ENCODE results near the gene RNPS1. TPM values are rescaled to one million over a fixed set of nuclear protein-coding genes. Genes with fewer than 3 reads are reported as not detected.

The RNPS1 gene
- total and polyA plus RNA-seq, 2 experiments from 2014 or later = 315 to 384 TPM

GRCh38 chr16:2214719-2214968, 53.3 kb downstream of the RNPS1 start, which contains the start of gene PGP:
Gene PGP (minus strand): TSS chr16:2214840. CDS start chr16:2214777, 63 bp downstream.
- Histone ChIP-seq H4K20me1 (replicated peaks; ENCODE audit: insufficient read depth) (peaks cover 18% of the 10 kb centered on the region), H3K27me3 (ENCODE audit: insufficient read depth) (no peaks in the 10 kb centered on the region), H3K27ac (ENCODE audit: low read depth) (peak within 1 kb of the TSS; percentile 98), H2AFZ (peak within 1 kb of the TSS; percentile 89), H3K79me2 (replicated peaks; ENCODE audit: insufficient read depth) (peaks cover 19% of the 10 kb centered on the region), H3K4me2 (peak within 1 kb of the TSS; percentile 84), H3F3A (replicated peaks; ENCODE audit: low read depth) (peaks cover 37% of the 10 kb centered on the region; the same call in 1 of the 2 replicates), H3K36me3 (ENCODE audit: insufficient read depth) (0 out of 2 replicates have a peak, but pooled peaks cover 5% of the 10 kb centered on the region), H3K4me1 (ENCODE audit: insufficient read depth) (peaks cover 10% of the 10 kb centered on the region; the same call in 1 of the 2 replicates), H3K9me2 (ENCODE audit: insufficient read depth) (no peaks in the 10 kb centered on the region), H3K4me3 (peak within 1 kb of the TSS; percentile 69)
- peaks cover 23% of the 10 kb centered on the region for H3K36me3 Mint-ChIP-seq (ENCODE audit: low read depth)
- no peak for DNase-seq (ENCODE audit: low spot score)
- H3K27ac Mint-ChIP-seq = peak within 1 kb of the TSS; percentile 99
- TF ChIP-seq CREB1 (CRISPR knock-in tag; IDR thresholded peaks at IDR 0.05; ENCODE audit: low read depth) (no peak), ZNF114 (CRISPR knock-in tag; IDR thresholded peaks at IDR 0.05) (peak; percentile 92), JUNB (IDR thresholded peaks at IDR 0.05; ENCODE audit: unreplicated experiment) (no peak), POLR2AphosphoS5 (IDR thresholded peaks at IDR 0.05; ENCODE audit: low read depth) (no peak)
- H3K9me3 Mint-ChIP-seq = no peaks in the 10 kb centered on the region; the same call in 2 of the 3 replicates
- H3K4me1 Mint-ChIP-seq = peaks cover 17% of the 10 kb centered on the region
- peak within 1 kb of the TSS; percentile 92 for H3K4me3 Mint-ChIP-seq
- ATAC-seq = no peak
- peaks cover 17% of the 10 kb centered on the region for H3K27me3 Mint-ChIP-seq (ENCODE audit: insufficient read depth, low read depth, poor library complexity)

DNA sequence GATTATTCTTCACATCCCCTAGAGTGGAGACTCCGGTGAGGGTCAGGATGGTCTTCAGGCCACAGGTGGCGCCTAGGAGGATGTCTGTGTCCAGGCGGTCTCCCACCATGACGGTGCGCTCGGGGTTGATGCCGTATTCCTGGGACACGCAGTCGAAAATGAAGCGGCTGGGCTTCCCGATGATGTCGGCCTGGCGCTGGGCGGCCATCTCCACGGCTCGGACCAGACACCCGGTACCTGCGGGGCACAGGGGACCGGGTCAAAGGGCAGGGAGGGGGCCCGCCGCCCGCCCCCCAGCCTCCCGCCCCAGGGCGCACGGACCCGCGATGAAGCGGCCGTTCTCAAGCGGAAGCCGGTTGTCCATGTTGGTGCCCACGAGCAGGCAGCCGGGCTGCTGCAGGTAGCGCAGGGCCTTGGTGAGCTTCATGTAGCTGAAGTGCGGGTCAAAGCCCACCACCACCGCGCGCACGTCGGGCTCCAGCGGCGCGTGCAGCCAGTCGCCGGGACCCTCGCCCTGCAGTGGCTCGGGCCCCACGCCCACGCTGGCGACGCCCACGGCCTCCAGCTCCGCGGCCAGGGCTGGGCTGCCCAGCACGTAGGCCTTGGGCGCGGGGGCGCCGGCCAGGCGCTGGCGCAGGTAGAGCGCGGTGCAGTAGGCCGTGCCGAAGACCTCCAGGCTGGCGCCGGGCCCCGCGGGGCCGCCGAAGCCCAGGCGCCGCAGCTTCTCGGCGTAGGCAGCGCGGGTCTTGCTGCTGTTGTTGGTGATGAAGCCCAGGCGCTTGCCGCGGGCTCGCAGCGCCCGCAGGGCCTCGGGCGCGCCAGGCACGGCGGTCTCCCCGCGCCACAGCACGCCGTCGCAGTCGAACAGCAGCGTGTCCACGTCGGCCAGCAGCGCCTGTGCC, 53.9 kb downstream of the RNPS1 start:
- H3K4me3 ChIP-seq = peak overlapping the region; percentile 54
- peaks cover 19% of the 10 kb centered on the region for H3K79me2 ChIP-seq (replicated peaks; ENCODE audit: insufficient read depth)
- TF ChIP-seq EZH2 (IDR thresholded peaks at IDR 0.05; ENCODE audit: low read depth, unreplicated experiment) (no peak), JUNB (IDR thresholded peaks at IDR 0.05; ENCODE audit: unreplicated experiment) (no peak), STAT1 (IDR thresholded peaks at IDR 0.05; ENCODE audit: unreplicated experiment) (no peak), NANOG (IDR thresholded peaks at IDR 0.05; ENCODE audit: borderline replicate concordance) (no peak)
- TF ChIP-seq, protein P1, sequence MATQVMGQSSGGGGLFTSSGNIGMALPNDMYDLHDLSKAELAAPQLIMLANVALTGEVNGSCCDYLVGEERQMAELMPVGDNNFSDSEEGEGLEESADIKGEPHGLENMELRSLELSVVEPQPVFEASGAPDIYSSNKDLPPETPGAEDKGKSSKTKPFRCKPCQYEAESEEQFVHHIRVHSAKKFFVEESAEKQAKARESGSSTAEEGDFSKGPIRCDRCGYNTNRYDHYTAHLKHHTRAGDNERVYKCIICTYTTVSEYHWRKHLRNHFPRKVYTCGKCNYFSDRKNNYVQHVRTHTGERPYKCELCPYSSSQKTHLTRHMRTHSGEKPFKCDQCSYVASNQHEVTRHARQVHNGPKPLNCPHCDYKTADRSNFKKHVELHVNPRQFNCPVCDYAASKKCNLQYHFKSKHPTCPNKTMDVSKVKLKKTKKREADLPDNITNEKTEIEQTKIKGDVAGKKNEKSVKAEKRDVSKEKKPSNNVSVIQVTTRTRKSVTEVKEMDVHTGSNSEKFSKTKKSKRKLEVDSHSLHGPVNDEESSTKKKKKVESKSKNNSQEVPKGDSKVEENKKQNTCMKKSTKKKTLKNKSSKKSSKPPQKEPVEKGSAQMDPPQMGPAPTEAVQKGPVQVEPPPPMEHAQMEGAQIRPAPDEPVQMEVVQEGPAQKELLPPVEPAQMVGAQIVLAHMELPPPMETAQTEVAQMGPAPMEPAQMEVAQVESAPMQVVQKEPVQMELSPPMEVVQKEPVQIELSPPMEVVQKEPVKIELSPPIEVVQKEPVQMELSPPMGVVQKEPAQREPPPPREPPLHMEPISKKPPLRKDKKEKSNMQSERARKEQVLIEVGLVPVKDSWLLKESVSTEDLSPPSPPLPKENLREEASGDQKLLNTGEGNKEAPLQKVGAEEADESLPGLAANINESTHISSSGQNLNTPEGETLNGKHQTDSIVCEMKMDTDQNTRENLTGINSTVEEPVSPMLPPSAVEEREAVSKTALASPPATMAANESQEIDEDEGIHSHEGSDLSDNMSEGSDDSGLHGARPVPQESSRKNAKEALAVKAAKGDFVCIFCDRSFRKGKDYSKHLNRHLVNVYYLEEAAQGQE (IDR thresholded peaks at IDR 0.05; ENCODE audit: unreplicated experiment) = no peak
- TF ChIP-seq, protein P2, sequence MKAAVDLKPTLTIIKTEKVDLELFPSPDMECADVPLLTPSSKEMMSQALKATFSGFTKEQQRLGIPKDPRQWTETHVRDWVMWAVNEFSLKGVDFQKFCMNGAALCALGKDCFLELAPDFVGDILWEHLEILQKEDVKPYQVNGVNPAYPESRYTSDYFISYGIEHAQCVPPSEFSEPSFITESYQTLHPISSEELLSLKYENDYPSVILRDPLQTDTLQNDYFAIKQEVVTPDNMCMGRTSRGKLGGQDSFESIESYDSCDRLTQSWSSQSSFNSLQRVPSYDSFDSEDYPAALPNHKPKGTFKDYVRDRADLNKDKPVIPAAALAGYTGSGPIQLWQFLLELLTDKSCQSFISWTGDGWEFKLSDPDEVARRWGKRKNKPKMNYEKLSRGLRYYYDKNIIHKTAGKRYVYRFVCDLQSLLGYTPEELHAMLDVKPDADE (IDR thresholded peaks at IDR 0.05) = no peak
- ATAC-seq = no peak
- H3K36me3 ChIP-seq (ENCODE audit: insufficient read depth) = 0 out of 2 replicates have a peak, but pooled peaks cover 5% of the 10 kb centered on the region
- H2AFZ ChIP-seq = no peak overlapping the region
- H3K27me3 ChIP-seq (ENCODE audit: insufficient read depth) = no peaks in the 10 kb centered on the region
- Mint-ChIP-seq H3K27ac (peak overlapping the region; percentile 70; the same call in 1 of the 2 replicates), H3K4me1 (peaks cover 17% of the 10 kb centered on the region), H3K4me3 (peak overlapping the region; percentile 82), H3K27me3 (ENCODE audit: insufficient read depth, low read depth, poor library complexity) (peaks cover 17% of the 10 kb centered on the region), H3K36me3 (ENCODE audit: low read depth) (peaks cover 23% of the 10 kb centered on the region), H3K9me3 (no peaks in the 10 kb centered on the region; the same call in 2 of the 3 replicates)
- peak overlapping the region; percentile 84 for H3K4me2 ChIP-seq
- no peak overlapping the region for H3K27ac ChIP-seq (ENCODE audit: low read depth)
- H3F3A ChIP-seq (replicated peaks; ENCODE audit: low read depth) = peaks cover 37% of the 10 kb centered on the region; the same call in 1 of the 2 replicates
- peaks cover 18% of the 10 kb centered on the region for H4K20me1 ChIP-seq (replicated peaks; ENCODE audit: insufficient read depth)
- peaks cover 10% of the 10 kb centered on the region; the same call in 1 of the 2 replicates for H3K4me1 ChIP-seq (ENCODE audit: insufficient read depth)
- H3K9me2 ChIP-seq (ENCODE audit: insufficient read depth) = no peaks in the 10 kb centered on the region
- peak; percentile 40 for DNase-seq (ENCODE audit: low spot score)

Measured in GM23338 (cell line).